HG02884 (cell line): ENCODE results near the gene SH3RF3.

Experiments
- ATAC-seq: cut with Tn5 transposase; IDR thresholded peaks from one replicate; pipeline ENCODE4 v1.9.1; 2021; ENCODE audit warnings: mild to moderate bottlenecking, moderate library complexity; ENCODE audit not compliant: unreplicated experiment

Gene SH3RF3

GRCh38 chr2:109476641-109477441 is 347.8 kb downstream of the SH3RF3 start:
- no peak for ATAC-seq

GRCh38 chr2:109478906-109479493 is 350.0 kb downstream of the SH3RF3 start:
- no peak for ATAC-seq

GRCh38 chr2:109479804-109480203 is 350.8 kb downstream of the SH3RF3 start:
- no peak for ATAC-seq

GRCh38 chr2:109480486-109481195 is 351.6 kb downstream of the SH3RF3 start:
- ATAC-seq = no peak

GRCh38 chr2:109481196-109481555 is 352.2 kb downstream of the SH3RF3 start:
- ATAC-seq = no peak

DNA sequence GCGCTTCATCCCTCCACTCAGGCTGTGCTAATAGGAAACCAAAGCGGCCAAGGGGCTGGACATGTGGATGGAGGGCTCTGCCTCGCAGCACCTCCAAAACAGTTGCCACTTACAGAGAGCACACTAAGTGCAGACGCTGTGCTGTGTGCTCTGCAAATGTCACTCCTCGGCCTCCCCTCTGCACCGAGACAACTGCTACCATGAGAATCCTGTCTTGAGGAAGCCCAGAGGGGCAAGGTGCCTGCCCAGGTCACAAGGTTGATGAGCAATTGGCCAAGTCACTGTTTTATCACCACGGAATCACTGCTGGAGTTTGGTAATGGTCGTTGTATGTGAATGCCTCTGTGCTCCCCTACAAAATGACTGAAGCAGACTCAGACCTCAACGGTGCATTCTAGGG is 352.6 kb downstream of the SH3RF3 start:
- no peak for ATAC-seq

DNA sequence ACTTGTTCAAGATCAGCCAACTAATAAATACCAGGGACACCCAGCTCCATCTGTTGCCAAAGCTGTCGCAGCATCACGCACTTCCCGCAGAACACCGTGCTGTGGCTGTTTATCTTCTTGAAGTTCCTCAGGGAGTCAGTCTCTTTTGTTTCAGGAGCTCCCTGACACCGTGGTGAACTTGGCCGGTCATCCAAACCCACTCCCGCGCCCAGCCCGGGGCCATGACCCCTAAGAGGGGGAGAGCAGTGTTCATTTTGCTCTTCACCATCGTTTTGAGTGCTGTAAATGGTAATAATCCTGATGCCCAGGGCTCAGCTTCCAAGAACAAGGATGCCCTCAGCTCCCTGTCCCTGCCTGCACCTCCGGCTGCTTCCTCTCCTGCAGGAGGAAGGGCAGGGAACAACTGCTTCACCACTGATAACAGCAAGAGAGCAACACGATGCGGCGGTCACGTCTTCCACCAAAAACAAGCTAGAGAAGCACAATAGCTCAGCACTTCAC is 353.4 kb downstream of the SH3RF3 start:
- ATAC-seq = no peak

DNA sequence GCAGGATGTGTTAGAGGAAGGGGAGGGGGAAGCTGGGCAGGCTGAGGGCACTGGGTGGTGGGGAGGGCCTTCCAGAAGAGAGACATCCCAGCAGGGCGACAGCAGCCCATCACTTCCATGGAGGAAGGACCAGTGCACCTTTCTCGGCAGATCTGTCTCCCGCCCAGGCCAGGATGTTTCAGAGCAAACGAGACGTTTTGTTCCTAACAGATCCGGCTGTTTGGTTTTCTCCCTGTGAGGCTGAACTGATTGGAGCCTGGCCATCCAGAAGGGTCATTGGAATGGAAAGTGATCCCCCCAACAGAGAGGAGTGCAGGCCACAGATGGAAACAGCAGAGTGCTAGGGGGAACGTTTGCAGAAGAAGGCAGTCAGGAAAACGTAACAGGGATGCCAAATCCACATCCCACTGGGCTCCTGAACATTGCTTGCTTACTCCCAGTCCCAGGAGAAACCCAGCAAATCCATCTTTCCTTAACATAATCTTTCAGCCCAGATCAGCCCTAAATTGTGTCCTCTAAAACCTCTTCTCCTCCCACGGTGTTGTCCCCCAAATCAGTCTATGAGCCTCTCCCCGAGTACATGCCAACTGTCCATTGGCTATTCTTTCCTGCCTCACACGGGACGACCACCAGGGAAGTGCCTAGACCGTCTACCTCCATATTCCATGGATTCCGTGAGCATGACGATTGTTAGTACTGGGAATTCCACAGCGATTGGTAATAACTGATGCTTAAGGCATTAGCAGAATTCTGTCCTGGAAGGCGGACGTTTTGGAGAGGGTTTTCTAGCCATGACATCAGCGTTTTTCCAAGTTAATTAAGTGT is 357.9 kb downstream of the SH3RF3 start:
- no peak for ATAC-seq

DNA sequence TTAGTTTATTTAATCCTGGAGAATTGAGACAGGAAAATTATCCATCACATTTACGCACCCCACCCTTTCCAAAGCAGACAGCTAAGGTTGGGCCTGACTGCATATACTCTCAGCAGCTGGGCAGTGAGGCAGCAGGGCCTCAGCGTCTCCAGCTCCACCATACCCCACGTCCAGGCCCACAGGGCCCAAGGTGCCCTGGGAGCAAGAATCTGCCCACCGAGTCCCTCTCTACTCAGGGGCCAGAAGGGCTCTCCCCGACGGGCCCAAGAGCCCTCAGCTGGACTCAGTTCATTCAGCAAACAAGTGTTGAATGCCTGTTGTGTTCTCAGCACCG is 358.5 kb downstream of the SH3RF3 start:
- ATAC-seq = no peak

DNA sequence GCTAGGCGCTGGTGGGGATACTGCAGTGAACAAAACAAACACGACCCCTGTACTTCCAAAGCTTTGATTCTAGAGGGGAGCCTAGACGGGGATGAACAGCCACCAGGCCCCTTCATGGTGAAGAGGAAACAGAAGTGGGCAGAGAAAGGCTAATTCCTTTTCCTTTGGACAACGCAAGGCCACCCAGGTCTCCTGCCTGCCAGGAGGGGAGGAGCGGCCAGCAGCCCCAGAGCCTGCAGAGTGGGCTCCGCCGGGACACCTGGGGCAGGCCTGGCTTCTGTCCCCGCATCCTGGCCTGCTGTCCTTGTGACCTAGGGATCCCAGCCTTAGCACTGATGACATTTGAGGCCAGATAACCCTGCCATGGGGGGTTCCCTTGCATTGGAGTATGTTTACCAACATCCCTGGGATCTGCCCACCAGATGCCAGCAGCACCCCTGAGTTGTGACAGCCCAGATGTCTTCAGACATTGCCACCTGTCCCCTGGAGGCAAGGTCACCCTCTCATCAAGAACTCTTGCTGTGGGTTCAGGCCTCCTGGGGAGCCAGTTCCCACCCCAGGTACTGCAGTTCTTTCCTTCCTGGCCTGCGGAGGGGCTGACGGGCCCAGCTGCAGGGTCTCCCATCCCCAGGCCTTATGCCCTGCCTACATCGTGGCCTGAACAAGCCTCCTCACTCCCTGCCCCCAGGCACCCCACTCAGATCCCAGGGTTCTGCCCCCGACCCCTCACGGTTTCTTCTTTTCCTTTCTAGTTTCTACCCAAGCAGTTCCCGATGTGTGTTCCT is 359.1 kb downstream of the SH3RF3 start:
- ATAC-seq = no peak

DNA sequence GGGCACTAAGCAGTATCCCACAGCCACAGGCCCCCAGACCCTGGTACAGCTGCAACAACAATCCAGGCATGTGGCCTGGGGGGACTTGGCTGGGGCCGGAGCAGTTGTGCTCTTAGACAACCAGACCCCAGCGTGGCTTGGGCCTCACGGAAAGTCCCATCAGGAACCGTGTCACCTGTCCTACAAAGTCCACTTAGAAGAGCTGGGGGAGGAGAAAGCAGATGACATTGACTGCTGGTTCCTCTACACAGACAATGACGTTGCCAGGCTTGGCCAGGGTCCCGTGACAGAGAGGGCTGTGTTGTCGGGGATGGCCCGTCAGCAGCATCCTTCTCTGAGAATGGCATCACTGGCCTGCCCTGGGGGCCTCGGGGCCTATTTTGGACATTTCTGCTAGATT is 360.3 kb downstream of the SH3RF3 start:
- no peak for ATAC-seq

DNA sequence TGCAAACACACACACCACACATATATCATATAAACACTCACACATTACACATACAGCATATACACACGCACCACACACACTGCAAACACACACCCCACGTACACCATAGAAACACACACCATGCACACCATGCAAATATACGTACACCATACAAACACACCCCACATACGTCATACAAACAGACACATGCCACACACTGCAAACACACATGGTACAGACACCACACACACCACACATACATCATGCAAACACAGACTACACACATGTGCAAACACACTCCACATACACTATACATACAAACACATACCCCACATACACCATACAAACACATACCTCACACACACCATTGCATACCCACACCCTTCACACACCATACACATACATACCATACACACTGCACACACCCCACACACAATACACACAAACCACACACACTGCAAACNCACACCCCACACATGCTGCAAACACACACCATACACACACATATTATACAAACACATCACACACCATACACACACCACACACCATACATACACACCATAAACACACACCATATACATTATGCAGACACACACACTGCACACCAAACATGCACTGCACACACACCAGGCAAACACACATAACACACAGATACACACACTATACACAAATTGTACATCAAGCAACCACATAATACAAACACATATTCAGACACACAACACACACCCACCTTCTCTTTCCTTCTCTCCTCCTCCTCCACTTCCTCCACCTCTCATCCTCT is 364.4 kb downstream of the SH3RF3 start:
- no peak for ATAC-seq

DNA sequence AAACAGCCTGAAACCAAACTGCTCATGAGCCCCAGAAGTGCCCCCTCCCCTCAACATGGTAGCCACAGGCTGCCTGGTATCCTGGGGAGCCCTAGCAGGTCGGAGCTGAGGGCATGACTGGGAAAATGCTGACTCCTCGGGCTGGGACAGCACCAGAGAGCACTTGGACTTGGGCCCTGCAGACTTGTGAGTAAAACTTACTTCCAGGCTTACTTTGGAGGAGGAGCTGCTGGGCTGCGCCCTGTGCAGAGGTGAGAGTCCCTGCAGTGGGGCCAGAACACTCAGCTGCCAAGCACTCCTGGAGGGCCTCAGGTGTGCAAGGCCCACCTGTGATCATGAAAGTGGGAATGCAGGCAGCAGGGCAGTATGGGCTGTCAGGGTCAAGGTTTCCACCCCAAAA is 365.3 kb downstream of the SH3RF3 start:
- no peak for ATAC-seq

- no peak for ATAC-seq
These were observed 368.5 kb downstream of the SH3RF3 start for GRCh38 chr2:109497463-109497862.

GRCh38 chr2:109497911-109498870 is 369.2 kb downstream of the SH3RF3 start:
- ATAC-seq = no peak

DNA sequence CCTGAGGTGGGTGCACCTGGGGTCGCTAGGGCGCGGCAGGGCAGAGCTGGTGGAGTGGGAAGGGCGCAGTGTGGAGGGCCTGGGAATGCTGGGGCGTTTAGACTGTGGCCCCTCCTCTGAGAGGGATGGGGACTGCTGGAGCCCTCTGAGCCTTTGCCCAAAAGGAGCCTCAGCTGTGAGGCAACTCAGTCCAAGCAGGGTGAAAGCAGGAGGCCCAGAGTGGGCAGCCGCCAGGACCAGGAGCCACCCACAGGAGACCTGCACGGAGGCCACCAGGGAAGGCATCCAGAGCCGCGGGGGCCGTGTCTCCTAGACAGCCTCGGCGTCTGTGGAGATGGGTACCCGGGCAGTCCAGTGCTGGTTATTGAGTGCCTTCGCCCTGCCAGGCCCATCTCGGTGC is 369.9 kb downstream of the SH3RF3 start:
- no peak for ATAC-seq

- no peak for ATAC-seq
These were observed 370.6 kb downstream of the SH3RF3 start for GRCh38 chr2:109499566-109499965.

DNA sequence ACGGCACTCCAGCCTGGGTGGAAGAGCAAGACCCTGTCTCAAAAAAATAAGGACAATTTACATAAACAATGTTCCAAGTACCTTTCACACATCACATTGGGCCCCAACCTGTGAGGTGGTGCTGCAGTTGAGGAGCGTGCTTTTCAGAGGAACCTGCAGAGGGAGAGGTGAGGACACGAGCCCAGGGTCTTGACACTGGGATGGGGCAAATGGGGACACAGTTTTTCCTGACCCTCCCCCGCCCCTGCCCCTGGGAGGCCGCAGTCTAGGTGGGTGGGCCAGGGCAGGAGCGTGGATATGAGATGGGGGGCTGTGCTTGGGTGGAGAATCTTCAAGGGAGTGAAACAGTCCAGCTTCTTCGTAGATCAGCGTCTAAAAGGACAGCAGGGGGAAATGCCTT is 371.9 kb downstream of the SH3RF3 start:
- ATAC-seq = no peak

- ATAC-seq = no peak
These were observed 372.5 kb downstream of the SH3RF3 start for GRCh38 chr2:109501461-109501860.
